AG09319 (cell line): ENCODE data around the gene SCAMP2.

Experiments used
- DNase-seq: peaks from one replicate; pipeline ENCODE4 v3.0.0-alpha.2; 2010; ENCODE audit warnings: low read depth; ENCODE audit errors: extremely low read depth
- TF ChIP-seq, protein P1 (sequence below): IDR thresholded peaks from 2 replicates; pipeline ENCODE4 v1.5.1; 2011; ENCODE audit warnings: low read depth, mild to moderate bottlenecking, inconsistent platforms, low read length, moderate library complexity

Gene SCAMP2

DNA sequence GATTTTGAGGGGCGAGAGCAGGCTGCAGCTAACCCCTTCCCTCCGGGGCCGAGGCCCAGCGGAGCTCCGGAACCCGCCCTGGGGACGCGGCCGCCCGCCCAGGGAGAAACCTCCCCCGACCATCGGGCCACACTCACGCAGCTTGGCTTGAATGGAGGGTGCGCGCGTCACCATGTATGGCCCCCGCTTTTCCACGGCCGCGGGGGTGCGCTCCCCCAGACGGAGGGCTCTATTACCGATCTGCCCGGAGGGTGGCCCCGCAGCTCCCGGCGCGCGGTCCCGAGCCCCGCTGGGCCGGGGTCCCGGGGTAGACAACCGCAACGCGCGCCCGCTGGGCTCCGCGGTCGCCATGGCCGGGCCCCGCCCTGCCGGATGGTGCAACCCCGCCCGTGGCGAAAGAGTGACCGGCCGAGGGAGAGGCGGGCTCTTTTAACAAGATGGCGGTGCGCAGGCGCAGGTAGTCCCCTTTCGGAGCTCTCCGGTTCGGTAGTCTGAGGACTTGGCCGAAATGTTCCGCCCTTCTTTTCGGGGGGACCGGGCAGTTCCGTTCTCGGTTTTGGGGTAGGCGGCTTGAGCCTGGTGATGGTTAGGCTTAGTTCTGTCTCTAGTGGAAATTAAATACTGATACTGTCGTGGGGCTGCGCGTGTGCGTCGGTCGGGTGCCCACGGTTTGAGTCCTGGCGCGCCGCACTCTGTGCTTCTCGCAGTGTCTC lies 33.4 kb upstream of the SCAMP2 start, which contains the start of gene FAM219B:
Gene FAM219B (minus strand): TSS at position 402 of the 713 bp plus-strand sequence. CDS start 51 bp downstream, at position 351.
- TF ChIP-seq, protein P1, sequence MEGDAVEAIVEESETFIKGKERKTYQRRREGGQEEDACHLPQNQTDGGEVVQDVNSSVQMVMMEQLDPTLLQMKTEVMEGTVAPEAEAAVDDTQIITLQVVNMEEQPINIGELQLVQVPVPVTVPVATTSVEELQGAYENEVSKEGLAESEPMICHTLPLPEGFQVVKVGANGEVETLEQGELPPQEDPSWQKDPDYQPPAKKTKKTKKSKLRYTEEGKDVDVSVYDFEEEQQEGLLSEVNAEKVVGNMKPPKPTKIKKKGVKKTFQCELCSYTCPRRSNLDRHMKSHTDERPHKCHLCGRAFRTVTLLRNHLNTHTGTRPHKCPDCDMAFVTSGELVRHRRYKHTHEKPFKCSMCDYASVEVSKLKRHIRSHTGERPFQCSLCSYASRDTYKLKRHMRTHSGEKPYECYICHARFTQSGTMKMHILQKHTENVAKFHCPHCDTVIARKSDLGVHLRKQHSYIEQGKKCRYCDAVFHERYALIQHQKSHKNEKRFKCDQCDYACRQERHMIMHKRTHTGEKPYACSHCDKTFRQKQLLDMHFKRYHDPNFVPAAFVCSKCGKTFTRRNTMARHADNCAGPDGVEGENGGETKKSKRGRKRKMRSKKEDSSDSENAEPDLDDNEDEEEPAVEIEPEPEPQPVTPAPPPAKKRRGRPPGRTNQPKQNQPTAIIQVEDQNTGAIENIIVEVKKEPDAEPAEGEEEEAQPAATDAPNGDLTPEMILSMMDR = no peak
- DNase-seq = peak; percentile 65

DNA sequence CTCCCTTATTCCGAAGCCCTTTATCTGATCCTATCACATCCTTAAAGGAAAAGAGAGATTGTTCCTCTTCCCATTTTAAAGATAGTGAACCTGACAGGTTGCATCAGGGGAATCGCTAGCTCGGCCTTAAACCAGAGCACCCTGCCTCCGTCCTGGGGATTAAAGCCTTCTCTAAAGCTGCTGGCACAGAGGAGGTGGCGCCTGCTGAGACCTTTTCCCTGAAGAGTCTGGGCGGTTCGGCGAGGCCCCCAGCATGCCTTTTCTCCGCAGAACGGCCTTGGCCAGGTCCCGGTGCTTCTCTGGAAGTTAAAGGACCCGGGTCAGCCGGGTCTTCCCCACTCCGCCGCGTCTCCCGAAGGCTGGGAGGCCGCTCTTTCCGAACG lies 32.9 kb upstream of the SCAMP2 start:
- TF ChIP-seq, protein P1 = no peak
- no peak for DNase-seq

DNA sequence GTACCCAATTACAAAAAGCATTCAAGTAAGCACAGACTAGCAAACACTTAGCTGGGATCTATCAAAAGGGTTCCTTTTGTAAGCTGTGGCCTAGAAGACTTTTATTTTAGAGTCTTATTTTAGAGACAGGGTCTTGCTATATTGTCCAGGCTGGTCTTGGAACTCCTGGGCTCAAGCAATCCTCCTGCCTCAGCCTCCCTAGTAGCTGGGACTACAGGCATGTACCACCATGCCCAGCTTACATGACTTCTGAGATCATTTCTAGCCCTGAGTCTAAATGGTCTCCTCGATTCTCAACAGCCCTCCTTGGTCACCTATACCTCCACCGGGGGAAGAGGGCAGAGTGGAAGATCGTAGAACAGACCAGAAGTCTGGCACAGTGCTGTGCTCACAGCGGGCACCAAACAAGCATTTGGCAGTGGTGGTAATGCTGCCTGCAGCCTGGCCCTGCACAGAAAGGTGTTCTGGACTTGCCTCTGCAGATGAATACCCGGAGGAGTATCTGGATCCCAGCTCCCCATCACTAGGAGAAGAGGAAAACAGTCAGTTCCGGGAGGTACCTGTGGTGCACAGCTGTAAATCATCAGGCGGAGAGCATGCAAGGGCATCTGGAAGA lies 31.1 kb upstream of the SCAMP2 start:
- no peak for DNase-seq
- TF ChIP-seq, protein P1 = no peak

DNA sequence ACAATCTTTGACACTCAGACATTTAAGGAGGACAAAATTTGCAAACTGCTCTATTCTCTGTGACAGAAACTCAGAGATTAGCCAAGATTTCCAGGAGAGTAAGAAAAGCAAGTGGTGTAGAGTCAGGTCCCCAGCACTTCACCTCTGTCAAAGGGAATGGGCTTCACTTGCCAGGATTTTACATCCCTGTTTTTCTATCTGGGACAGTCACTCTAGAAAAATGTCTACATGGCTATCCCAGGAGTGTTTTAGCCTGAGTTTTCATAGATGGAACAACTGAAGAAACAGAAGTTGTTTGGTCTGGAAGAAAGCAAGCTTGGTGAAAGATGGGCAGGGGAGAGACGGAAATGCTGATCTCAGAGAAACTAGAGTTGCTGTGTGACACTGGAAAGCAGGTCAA lies 30.5 kb upstream of the SCAMP2 start:
- DNase-seq = no peak
- TF ChIP-seq, protein P1 = no peak

DNA sequence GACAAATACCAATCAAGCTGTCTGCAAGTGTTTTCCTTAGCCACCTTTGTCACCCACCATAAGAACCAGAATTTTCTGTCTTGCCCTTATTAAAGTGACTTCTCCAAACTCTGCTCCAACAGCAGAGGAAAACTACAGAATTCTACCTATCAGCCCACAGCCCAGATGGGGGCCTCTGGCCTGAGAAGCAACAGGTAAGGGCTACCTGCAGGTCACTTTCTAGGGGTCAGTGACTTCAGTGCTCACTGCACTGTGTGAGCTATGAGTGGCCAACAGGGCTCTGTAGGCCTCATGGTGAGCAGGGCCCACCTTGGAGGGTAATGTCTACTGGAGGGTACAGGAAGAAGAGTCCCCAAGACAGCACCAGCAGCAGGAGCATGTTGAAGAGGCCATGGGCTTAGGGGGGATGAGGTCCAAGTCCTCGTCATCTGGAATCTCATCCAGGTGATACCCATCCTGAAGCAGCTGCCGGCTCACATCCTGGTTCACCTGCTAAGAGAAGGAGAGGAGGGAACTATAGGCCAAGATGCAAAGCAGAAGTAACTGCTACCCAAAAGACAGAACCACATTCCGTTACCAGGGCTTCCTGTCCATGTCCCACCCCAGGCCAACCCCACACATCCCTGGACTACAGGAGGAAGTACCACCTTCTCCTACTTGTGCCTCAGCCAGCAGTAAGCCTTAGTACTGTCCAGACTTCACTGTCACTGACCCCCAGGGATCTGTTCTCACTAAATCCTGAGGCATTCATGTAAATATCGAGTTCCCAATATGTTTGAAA lies 29.3 kb upstream of the SCAMP2 start:
- TF ChIP-seq, protein P1 = no peak
- no peak for DNase-seq

DNA sequence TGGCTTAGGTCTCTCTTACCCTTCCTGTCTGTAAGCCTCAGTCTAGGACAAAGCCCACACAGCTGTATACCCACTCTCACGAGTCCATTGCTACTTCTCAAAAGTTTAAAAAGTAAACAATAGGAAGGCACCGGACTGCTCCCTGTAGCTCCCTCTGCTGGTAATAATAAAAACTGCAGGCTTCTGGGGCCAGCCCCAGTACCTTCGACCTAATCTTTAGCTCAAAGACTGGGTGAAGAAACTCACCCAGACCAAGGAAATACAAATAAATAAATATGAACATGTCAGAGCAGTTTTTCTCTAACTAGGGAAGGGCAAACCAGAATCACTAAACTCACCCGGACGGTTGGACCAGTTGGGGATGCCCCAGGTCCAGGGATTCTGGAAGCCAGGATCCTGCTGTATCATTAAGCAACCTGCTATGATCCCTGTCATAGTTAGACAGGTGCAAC lies 28.5 kb upstream of the SCAMP2 start:
- TF ChIP-seq, protein P1 = peak; percentile 86

DNA sequence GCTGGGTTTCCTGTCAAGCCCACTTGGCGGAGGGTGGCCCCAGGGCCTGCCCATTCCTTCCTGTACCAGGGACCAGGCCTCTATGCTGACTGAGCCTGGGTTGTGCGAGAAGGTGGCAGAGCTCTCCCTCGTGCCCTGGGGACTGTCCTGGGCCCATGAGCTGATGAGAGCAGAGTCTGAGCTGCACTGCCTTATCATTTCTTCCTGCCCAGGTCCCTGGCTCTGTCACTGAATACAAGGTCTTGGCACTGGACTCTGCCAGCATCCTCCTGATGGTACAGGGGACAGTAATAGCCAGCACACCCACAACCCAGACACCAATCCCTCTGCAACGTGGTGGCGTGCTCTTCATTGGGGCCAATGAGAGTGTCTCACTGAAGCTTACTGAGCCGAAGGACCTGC lies 24.1 kb upstream of the SCAMP2 start:
- DNase-seq = no peak

More for the DNA sequence above, 28.5 kb upstream of the SCAMP2 start:
- no peak for DNase-seq

More for the DNA sequence above, 24.1 kb upstream of the SCAMP2 start:
- TF ChIP-seq, protein P1 = no peak
